Panc1 (cell line): ENCODE results near the gene FGFRL1. TPM values are rescaled to one million over a fixed set of nuclear protein-coding genes. Genes with fewer than 3 reads are reported as not detected.

ENCODE experiments used
- ATAC-seq: fragments of 200-7000 bp; cut with Tn5 transposase; 2 replicates; pipeline ENCODE4 v1.9.1; 2020; ENCODE audit warnings: mild to moderate bottlenecking, moderate library complexity
- BruUV-seq: library from RNA; stranded (reverse); fragments of 400-500 nt; replicated peaks from 2 replicates; lab custom pipeline; 2021; lab: Mats Ljungman, UMichigan
- CTCF ChIA-PET: fragments of 300-600 bp; sonication (Branson Sonifier 250); formaldehyde crosslinking; loops from one replicate; lab custom pipeline; 2022; ENCODE audit warnings: antibody characterized with exemption; lab: Charles Lee
- POLR2A ChIA-PET: fragments of 300-600 bp; sonication (Branson Sonifier 250); formaldehyde crosslinking; loops from one replicate; lab custom pipeline; 2022; ENCODE audit warnings: antibody characterized with exemption; lab: Charles Lee
- DNase-seq: peaks from one replicate; pipeline ENCODE4 v3.0.0-alpha.2; 2010; ENCODE audit warnings: low read depth, low spot score
- H3K27ac ChIP-seq: 2 replicates; pipeline ENCODE4 v1.5.1; 2011; ENCODE audit warnings: mild to moderate bottlenecking, low read length, inconsistent platforms
- H3K27me3 ChIP-seq: fragments of 200-500 bp; sonication (Bioruptor generic); 2 replicates; pipeline ENCODE4 v1.6.0; 2014; ENCODE audit warnings: low read length, inconsistent platforms; ENCODE audit not compliant: control insufficient read depth, insufficient read depth
- H3K36me3 ChIP-seq: fragments of 200-500 bp; sonication (Bioruptor generic); 2 replicates; pipeline ENCODE4 v1.5.1; 2014; ENCODE audit warnings: inconsistent platforms, mild to moderate bottlenecking, low read length, moderate library complexity; ENCODE audit not compliant: control insufficient read depth, insufficient read depth
- H3K4me1 ChIP-seq: 2 replicates; pipeline ENCODE4 v1.5.1; 2011; ENCODE audit warnings: inconsistent platforms, mild to moderate bottlenecking, low read length, moderate library complexity; ENCODE audit not compliant: control insufficient read depth, insufficient read depth
- H3K4me3 ChIP-seq, 2 experiments: 2 replicates each; pipeline ENCODE4 v1.5.1; 2011 to 2012; ENCODE audit warnings: low read depth in 2 of 2, low read length in 2 of 2, mild to moderate bottlenecking in 2 of 2, inconsistent platforms in 1 of 2, moderate library complexity in 1 of 2
- H3K9me3 ChIP-seq: fragments of 200-500 bp; sonication (Bioruptor generic); 2 replicates; pipeline ENCODE4 v1.5.1; 2014; ENCODE audit warnings: low read depth, mild to moderate bottlenecking, inconsistent platforms, low read length, moderate library complexity; ENCODE audit not compliant: control insufficient read depth, insufficient read depth
- POLR2AphosphoS5 ChIP-seq: IDR thresholded peaks from 2 replicates; pipeline ENCODE4 v1.6.1; 2012; ENCODE audit warnings: mild to moderate bottlenecking, low read depth, low read length, moderate library complexity
- REST ChIP-seq, 2 experiments: IDR thresholded peaks; 2 replicates each; pipeline ENCODE4 v1.6.1; 2011 to 2012; ENCODE audit warnings: low read depth in 2 of 2, control low read depth in 1 of 2, low read length in 1 of 2, mild to moderate bottlenecking in 1 of 2, moderate library complexity in 1 of 2; ENCODE audit not compliant: insufficient read depth in 1 of 2
- SIN3A ChIP-seq: IDR thresholded peaks from 2 replicates; pipeline ENCODE4 v1.6.1; 2012; ENCODE audit warnings: low read depth, mild to moderate bottlenecking, low read length, moderate library complexity, borderline replicate concordance; ENCODE audit not compliant: insufficient read depth
- TCF7L2 ChIP-seq: IDR thresholded peaks from 2 replicates; pipeline ENCODE4 v1.6.1; 2011; ENCODE audit warnings: mild to moderate bottlenecking, low read depth, low read length, inconsistent platforms
- in situ Hi-C: cut with HindIII; loops from 2 replicates; pipeline ENCODE4 v1.10.0; 2016; ENCODE audit warnings: low sequenced_read_pairs, low pct_unique_long_range_greater_than_20kb
- intact Hi-C: fragments of 100-400 bp; cut with micrococcal nuclease; formaldehyde crosslinking; loops from one replicate; pipeline ENCODE4 v1.10.0; 2022; ENCODE audit not compliant: unreplicated experiment
- total RNA-seq: library from RNA; stranded (reverse); gene quantifications from one replicate; pipeline ENCODE4 v1.2.1, GENCODE V29; 2021; ENCODE audit not compliant: unreplicated experiment
- TF ChIP-seq, protein P1 (sequence below): fragments of 450-650 bp; IDR thresholded peaks from 2 replicates; pipeline ENCODE4 v1.5.1; 2017; ENCODE audit warnings: mild to moderate bottlenecking

FGFRL1 gene
- total RNA-seq, 1 experiment from 2014 or later = 43.1 TPM

- in situ Hi-C loops = no loop called here
- Histone ChIP-seq H3K27ac (no peak overlapping the region), H3K4me1 (no peaks in the 10 kb centered on the region), H3K4me3 (no peak overlapping the region), H3K27me3 (no peaks in the 10 kb centered on the region), H3K36me3 (no peaks in the 10 kb centered on the region), H3K9me3 (no peaks in the 10 kb centered on the region)
- DNase-seq (no peak), ATAC-seq (no peak)
- BruUV-seq = no TSS peak
- ChIA-PET CTCF (no interaction called here), POLR2A (no interaction called here)
- TF ChIP-seq, protein P1, sequence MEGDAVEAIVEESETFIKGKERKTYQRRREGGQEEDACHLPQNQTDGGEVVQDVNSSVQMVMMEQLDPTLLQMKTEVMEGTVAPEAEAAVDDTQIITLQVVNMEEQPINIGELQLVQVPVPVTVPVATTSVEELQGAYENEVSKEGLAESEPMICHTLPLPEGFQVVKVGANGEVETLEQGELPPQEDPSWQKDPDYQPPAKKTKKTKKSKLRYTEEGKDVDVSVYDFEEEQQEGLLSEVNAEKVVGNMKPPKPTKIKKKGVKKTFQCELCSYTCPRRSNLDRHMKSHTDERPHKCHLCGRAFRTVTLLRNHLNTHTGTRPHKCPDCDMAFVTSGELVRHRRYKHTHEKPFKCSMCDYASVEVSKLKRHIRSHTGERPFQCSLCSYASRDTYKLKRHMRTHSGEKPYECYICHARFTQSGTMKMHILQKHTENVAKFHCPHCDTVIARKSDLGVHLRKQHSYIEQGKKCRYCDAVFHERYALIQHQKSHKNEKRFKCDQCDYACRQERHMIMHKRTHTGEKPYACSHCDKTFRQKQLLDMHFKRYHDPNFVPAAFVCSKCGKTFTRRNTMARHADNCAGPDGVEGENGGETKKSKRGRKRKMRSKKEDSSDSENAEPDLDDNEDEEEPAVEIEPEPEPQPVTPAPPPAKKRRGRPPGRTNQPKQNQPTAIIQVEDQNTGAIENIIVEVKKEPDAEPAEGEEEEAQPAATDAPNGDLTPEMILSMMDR = no peak
- TF ChIP-seq POLR2AphosphoS5 (no peak), TCF7L2 (no peak), SIN3A (no peak)
- intact Hi-C loops = no loop called here
Observed at GRCh38 chr4:1062419-1062818, 51.0 kb downstream of the FGFRL1 start.

DNA sequence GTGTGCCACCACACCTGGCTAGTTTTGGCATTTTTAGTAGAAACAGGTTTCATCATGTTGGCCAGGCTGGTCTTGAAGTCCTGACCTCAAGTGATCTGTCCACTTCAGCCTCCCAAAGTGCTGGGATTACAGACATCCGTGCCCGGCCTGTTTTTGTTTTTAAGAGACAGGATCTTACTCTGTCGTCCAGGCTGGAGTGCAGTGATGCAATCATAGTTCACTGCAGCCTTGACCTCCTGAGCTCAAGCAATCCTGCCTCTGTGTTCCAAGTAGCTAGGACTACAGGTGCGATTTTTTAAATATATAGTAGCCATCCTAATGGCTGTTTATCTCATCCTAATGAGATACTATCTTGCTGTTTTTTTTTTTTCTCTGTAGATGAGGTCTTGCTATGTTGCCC, 54.3 kb downstream of the FGFRL1 start:
- BruUV-seq = no TSS peak
- Histone ChIP-seq H3K27me3 (no peaks in the 10 kb centered on the region), H3K36me3 (no peaks in the 10 kb centered on the region), H3K9me3 (no peaks in the 10 kb centered on the region), H3K27ac (no peak overlapping the region), H3K4me3 (no peak overlapping the region), H3K4me1 (no peaks in the 10 kb centered on the region)
- POLR2A ChIA-PET = no interaction called here
- in situ Hi-C loops (no loop called here), intact Hi-C loops (no loop called here)
- CTCF ChIA-PET = no interaction called here
- DNase-seq (no peak), ATAC-seq (no peak)
- no peak for TF ChIP-seq TCF7L2
- TF ChIP-seq REST (IDR thresholded peaks at IDR 0.05; ENCODE audit: insufficient read depth in 1 of 2, low read depth in 2 of 2, low read length in 1 of 2) = no peak
- no peak for TF ChIP-seq SIN3A
- TF ChIP-seq, protein P1 = no peak
